22Rv1 (cell line): ENCODE measurements around the gene GABBR1.

Experiments used
- H3K27ac ChIP-seq: fragments of 450-650 bp; 2 replicates; pipeline ENCODE4 v1.5.1; 2017
- ZFX ChIP-seq: fragments of 450-650 bp; IDR thresholded peaks from 2 replicates; pipeline ENCODE4 v1.6.1; 2017; ENCODE audit warnings: antibody characterized with exemption, borderline replicate concordance
- TF ChIP-seq, protein P1 (sequence below): fragments of 450-650 bp; IDR thresholded peaks from 2 replicates; pipeline ENCODE4 v1.5.1; 2017; ENCODE audit warnings: mild to moderate bottlenecking

Gene GABBR1

DNA sequence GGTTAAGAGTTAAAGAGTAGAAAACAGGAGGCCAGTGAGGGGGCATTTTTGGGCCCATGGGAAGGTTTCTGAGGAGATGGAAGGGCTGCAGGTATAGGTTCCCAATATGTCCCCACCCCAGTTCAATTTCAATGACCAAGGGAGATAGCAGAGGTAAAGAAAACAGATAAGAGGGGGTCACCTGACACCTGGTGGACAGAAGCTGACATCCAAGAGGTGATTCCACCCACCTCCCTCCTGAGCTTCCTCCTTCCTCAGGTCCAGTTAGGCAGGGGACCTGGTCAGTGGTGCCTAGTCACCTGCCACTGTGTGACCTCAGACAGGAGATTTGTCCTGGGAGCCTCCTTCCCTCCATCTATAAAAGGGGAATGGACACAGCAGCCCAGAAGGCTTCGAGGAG, 115.7 kb downstream of the GABBR1 start:
- TF ChIP-seq ZFX, result no peak
- TF ChIP-seq, protein P1, sequence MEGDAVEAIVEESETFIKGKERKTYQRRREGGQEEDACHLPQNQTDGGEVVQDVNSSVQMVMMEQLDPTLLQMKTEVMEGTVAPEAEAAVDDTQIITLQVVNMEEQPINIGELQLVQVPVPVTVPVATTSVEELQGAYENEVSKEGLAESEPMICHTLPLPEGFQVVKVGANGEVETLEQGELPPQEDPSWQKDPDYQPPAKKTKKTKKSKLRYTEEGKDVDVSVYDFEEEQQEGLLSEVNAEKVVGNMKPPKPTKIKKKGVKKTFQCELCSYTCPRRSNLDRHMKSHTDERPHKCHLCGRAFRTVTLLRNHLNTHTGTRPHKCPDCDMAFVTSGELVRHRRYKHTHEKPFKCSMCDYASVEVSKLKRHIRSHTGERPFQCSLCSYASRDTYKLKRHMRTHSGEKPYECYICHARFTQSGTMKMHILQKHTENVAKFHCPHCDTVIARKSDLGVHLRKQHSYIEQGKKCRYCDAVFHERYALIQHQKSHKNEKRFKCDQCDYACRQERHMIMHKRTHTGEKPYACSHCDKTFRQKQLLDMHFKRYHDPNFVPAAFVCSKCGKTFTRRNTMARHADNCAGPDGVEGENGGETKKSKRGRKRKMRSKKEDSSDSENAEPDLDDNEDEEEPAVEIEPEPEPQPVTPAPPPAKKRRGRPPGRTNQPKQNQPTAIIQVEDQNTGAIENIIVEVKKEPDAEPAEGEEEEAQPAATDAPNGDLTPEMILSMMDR, result no peak
- H3K27ac ChIP-seq, result no peak overlapping the region

DNA sequence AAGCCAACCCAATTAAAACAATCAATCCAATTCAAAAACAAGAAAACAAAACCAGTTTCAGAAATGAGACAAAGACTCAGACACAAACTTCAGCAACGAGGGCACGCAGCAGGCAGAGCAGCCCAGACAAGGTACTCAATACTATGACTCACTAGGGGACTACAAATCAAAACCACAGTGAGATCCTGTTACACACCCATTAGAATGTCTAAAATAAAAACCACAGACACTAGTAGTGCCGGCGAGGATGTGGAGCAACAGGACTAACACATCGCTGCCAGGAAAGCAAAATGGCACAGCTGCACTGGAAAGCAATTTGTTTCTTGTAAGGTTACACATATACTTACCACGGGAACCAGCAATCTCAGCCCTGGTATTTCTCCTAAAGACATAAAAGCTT, 116.9 kb downstream of the GABBR1 start:
- TF ChIP-seq, protein P1, result no peak
- TF ChIP-seq ZFX, result no peak
- no peak overlapping the region for H3K27ac ChIP-seq

DNA sequence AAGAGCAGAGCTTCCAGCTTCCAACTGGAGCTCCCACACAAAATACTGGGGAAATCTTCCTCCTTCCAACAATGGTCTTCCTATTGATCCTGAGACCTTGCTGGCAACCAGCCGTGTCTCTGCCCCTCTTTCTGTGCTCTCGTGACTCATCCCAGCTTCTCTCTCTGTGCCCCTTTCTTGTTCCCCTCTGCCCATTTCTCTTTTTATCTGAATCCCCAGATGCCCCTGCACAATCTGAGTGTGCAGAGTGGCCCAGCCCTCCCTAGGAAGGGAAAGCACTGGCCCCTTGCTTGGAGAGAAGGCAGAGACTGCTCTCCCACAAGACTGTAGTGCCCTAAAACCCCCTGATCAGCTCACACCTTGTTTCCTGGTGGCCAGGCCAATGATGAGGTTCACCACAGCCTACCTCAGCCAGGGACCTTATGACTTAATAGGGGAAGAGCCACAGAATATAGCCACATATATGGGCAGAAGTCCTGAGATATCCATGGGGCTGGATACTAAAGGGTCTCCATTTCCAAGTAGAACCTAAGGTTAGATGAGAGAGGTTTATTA, 122.2 kb downstream of the GABBR1 start:
- no peak overlapping the region for H3K27ac ChIP-seq
- no peak for TF ChIP-seq ZFX
- TF ChIP-seq, protein P1, result no peak

DNA sequence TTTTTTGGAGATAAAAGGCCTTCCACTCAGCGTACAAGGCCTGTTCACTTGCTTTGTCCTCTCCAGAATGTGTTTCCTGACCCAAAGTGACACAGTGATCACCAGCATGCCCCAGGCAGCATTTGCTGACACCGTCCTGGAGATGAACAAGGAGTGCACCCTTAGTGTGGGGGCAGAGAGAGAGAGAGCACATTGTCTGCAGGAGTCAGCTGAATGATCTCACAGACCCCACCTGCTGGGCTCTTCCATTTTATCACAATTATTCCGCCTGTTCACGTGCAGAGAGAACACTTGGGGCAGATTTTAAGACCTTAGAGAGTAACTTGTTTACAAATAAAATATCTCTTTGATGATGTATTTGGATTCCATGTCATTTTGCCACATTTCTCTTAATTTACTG, 122.8 kb downstream of the GABBR1 start:
- TF ChIP-seq, protein P1, result no peak
- TF ChIP-seq ZFX, result no peak
- no peak overlapping the region for H3K27ac ChIP-seq
